Suprapubic skin (tissue), 3 donors: Measurements from ENCODE around the gene BAIAP2.

Experiments used
- EP300 ChIP-seq: sonication (generic); formaldehyde crosslinking; IDR thresholded peaks from one replicate; pipeline ENCODE4 v1.6.1; 2017; ENCODE audit warnings: antibody characterized with exemption
- POLR2A ChIP-seq, 2 donors: fragments of 450-650 bp; IDR thresholded peaks; one replicate each; pipeline ENCODE4 v1.6.1; 2017; ENCODE audit warnings: antibody characterized with exemption in 2 of 2, mild to moderate bottlenecking in 2 of 2, moderate library complexity in 2 of 2
- TF ChIP-seq, protein P1 (sequence below), 2 donors: fragments of 200-600 bp in 1 of 2; fragments of 450-650 bp in 1 of 2; sonication (generic) in 1 of 2; IDR thresholded peaks; one replicate each; pipeline ENCODE4 v1.5.1; 2016 to 2019; ENCODE audit warnings: antibody characterized with exemption in 2 of 2, mild to moderate bottlenecking in 1 of 2, moderate library complexity in 1 of 2

DNA sequence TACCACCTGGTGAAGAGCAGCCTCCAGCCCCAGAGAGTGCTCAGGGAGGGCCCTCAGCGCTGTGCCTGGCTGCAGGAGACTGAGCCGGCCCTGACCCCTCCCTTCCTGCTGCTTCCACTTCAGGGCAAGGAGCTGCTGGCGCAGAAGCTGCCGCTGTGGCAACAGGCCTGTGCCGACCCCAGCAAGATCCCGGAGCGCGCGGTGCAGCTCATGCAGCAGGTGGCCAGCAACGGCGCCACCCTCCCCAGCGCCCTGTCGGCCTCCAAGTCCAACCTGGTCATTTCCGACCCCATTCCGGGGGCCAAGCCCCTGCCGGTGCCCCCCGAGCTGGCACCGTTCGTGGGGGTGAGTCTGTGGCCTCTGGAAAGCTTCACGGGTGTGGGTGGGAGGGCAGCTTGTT is 68.4 kb downstream of the BAIAP2 start:
- TF ChIP-seq, protein P1, sequence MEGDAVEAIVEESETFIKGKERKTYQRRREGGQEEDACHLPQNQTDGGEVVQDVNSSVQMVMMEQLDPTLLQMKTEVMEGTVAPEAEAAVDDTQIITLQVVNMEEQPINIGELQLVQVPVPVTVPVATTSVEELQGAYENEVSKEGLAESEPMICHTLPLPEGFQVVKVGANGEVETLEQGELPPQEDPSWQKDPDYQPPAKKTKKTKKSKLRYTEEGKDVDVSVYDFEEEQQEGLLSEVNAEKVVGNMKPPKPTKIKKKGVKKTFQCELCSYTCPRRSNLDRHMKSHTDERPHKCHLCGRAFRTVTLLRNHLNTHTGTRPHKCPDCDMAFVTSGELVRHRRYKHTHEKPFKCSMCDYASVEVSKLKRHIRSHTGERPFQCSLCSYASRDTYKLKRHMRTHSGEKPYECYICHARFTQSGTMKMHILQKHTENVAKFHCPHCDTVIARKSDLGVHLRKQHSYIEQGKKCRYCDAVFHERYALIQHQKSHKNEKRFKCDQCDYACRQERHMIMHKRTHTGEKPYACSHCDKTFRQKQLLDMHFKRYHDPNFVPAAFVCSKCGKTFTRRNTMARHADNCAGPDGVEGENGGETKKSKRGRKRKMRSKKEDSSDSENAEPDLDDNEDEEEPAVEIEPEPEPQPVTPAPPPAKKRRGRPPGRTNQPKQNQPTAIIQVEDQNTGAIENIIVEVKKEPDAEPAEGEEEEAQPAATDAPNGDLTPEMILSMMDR (IDR thresholded peaks at IDR 0.05) = no peak
- TF ChIP-seq POLR2A (IDR thresholded peaks at IDR 0.05) (no peak), EP300 (no peak)
